ENCODE results near the gene PHF2. TPM values are rescaled to one million over a fixed set of nuclear protein-coding genes. Genes with fewer than 3 reads are reported as not detected.
A peak's percentile ranks its signal among the peaks of the same experiment; 100 is the strongest.

The PHF2 gene
- total and polyA plus RNA-seq, 12 donors, result 13.9 to 31.3 (median 23.0) TPM

GRCh38 chr9:93634311-93635185 lies 58.2 kb downstream of the PHF2 start:
- Histone ChIP-seq H3K4me3 (no peak overlapping the region), H3K27ac (no peak overlapping the region), H3K36me3 (peaks cover 0 to 98% (median 37%) of the 10 kb centered on the region in 9 donors), H3K27me3 (no peaks in the 10 kb centered on the region), H3K4me1 (peaks cover 0 to 8% (median 0%) of the 10 kb centered on the region in 9 donors), H3K9me3 (peaks cover 0 to 24% (median 10%) of the 10 kb centered on the region in 11 donors)
- ATAC-seq (no peak), DNase-seq (no peak)
- TF ChIP-seq CTCF (IDR thresholded peaks at IDR 0.05), result no peak
- intact Hi-C loops (cut with DNase I), result no loop called here
- 85 to 87% methylated on average over 10 of the region's 10 CpGs for WGBS, 2 donors

- Histone ChIP-seq H3K27ac (no peak overlapping the region), H3K4me3 (no peak overlapping the region), H3K36me3 (peaks cover 0 to 98% (median 40%) of the 10 kb centered on the region in 9 donors), H3K4me1 (peaks cover 0 to 5% (median 0%) of the 10 kb centered on the region in 9 donors), H3K27me3 (no peaks in the 10 kb centered on the region), H3K9me3 (peaks cover 0 to 24% (median 10%) of the 10 kb centered on the region in 11 donors)
- DNase-seq (no peak), ATAC-seq (peak in 2 of 8 donors; percentile 8 to 30)
- TF ChIP-seq CTCF (IDR thresholded peaks at IDR 0.05), result no peak
- WGBS, 2 donors, result 90% methylated on average over 13 of the region's 13 CpGs
- intact Hi-C loops (cut with DNase I), result no loop called here
Observed at GRCh38 chr9:93635186-93636107, 59.1 kb downstream of the PHF2 start.

GRCh38 chr9:93636172-93636661 lies 59.8 kb downstream of the PHF2 start:
- H3K36me3 ChIP-seq, result peaks cover 0 to 98% (median 36%) of the 10 kb centered on the region in 9 donors
- no peak overlapping the region for H3K27ac ChIP-seq
- H3K9me3 ChIP-seq, result peaks cover 0 to 24% (median 10%) of the 10 kb centered on the region in 11 donors
- no peak for TF ChIP-seq CTCF (IDR thresholded peaks at IDR 0.05)
- no peak for DNase-seq
- no peaks in the 10 kb centered on the region for H3K27me3 ChIP-seq
- 96 to 97% methylated on average over 15 of the region's 15 CpGs for WGBS, 2 donors
- intact Hi-C loops (cut with DNase I), result no loop called here
- H3K4me1 ChIP-seq, result peaks cover 0 to 7% (median 0%) of the 10 kb centered on the region in 9 donors
- H3K4me3 ChIP-seq, result no peak overlapping the region
- ATAC-seq, result peak in 1 of 8 donors; percentile 10

GRCh38 chr9:93636667-93637066 lies 60.3 kb downstream of the PHF2 start:
- intact Hi-C loops (cut with DNase I), result no loop called here
- H3K4me1 ChIP-seq, result peaks cover 0 to 11% (median 3%) of the 10 kb centered on the region in 9 donors
- peaks cover 0 to 98% (median 36%) of the 10 kb centered on the region in 9 donors for H3K36me3 ChIP-seq
- no peaks in the 10 kb centered on the region for H3K27me3 ChIP-seq
- no peak overlapping the region for H3K4me3 ChIP-seq
- H3K27ac ChIP-seq, result no peak overlapping the region
- H3K9me3 ChIP-seq, result peaks cover 0 to 24% (median 10%) of the 10 kb centered on the region in 11 donors
- ATAC-seq, result no peak
- no peak for TF ChIP-seq CTCF (IDR thresholded peaks at IDR 0.05)
- 91 to 97% methylated on average over 5 of the region's 5 CpGs for WGBS, 2 donors
- no peak for DNase-seq
